K562 (cell line): ENCODE data around the gene CLEC4C. TPM values are rescaled to one million over a fixed set of nuclear protein-coding genes. Genes with fewer than 3 reads are reported as not detected.

ENCODE experiments used
- ATAC-seq: fragments of 200-7000 bp; cut with Tn5 transposase; 3 replicates; pipeline ENCODE4 v1.9.1; 2020; ENCODE audit warnings: moderate library complexity
- Bru-seq: library from RNA; stranded (reverse); fragments of 400-500 nt; gene quantifications from one replicate; lab custom pipeline; 2021; lab: Mats Ljungman, UMichigan
- BruChase-seq, 2 experiments: library from RNA; stranded (reverse); fragments of 400-500 nt; gene quantifications; one replicate each; lab custom pipeline; 2021; lab: Mats Ljungman, UMichigan
- BruUV-seq: library from RNA; stranded (reverse); fragments of 400-500 nt; replicated peaks from 2 replicates; lab custom pipeline; 2021; lab: Mats Ljungman, UMichigan
- CTCF ChIA-PET: fragments of 300-600 bp; formaldehyde crosslinking; extraction: SDS; loops from one replicate; lab custom pipeline; 2021; ENCODE audit warnings: low intra/inter-chr PET ratio; lab: Yijun Ruan, JAX
- POLR2A ChIA-PET: fragments of 300-600, 350-650 bp; sonication (Branson Sonifier 250); formaldehyde crosslinking; extraction: SDS; loops from one replicate; lab custom pipeline; 2021; ENCODE audit warnings: antibody characterized with exemption, inconsistent platforms; lab: Yijun Ruan, JAX
- DNase-seq, 4 experiments: peaks; one replicate each; pipeline versions ENCODE4 v3.0.0 to v3.0.0-alpha.2; 2011 to 2018; ENCODE audit warnings: low spot score in 3 of 4, mixed read lengths in 3 of 4; ENCODE audit errors: extremely low read depth in 1 of 4
- FAIRE-seq: peaks from 2 replicates; lab custom pipeline; 2011; peaks lifted over from hg19 to GRCh38; lab: Jason Lieb, UNC
- H2AFZ ChIP-seq: 2 replicates; pipeline ENCODE4 v1.6.0; 2011; ENCODE audit warnings: low read depth, low read length, control low read depth, inconsistent platforms
- H3K27ac ChIP-seq: fragments of 200-600 bp; 3 replicates; pipeline ENCODE4 v1.8.0; 2011; ENCODE audit warnings: low read depth, mild to moderate bottlenecking, control low read depth, inconsistent platforms, low read length, moderate library complexity, mixed read lengths; ENCODE audit errors: extremely low read depth
- H3K27me3 ChIP-seq, 2 experiments: fragments of 300-600 bp in 1 of 2; 2 replicates in 1 of 2; 3 replicates in 1 of 2; pipeline versions ENCODE4 v1.6.0 to v1.8.0; 2011; ENCODE audit warnings: inconsistent platforms in 2 of 2, low read length in 2 of 2, mild to moderate bottlenecking in 1 of 2, mixed read lengths in 1 of 2, moderate library complexity in 1 of 2; ENCODE audit not compliant: control insufficient read depth in 2 of 2, insufficient read depth in 2 of 2
- H3K36me3 ChIP-seq: fragments of 300-600 bp; 3 replicates; pipeline ENCODE4 v1.8.0; 2011; ENCODE audit warnings: mild to moderate bottlenecking, low read length, inconsistent platforms; ENCODE audit not compliant: control insufficient read depth, insufficient read depth
- H3K4me1 ChIP-seq, 2 experiments: fragments of 200-600 bp in 1 of 2; replicated peaks in 1 of 2; 2 replicates in 1 of 2; 3 replicates in 1 of 2; pipeline versions ENCODE4 v1.5.1 to v1.8.0; 2011; ENCODE audit warnings: inconsistent platforms in 2 of 2, low read length in 2 of 2, mild to moderate bottlenecking in 1 of 2, mixed read lengths in 1 of 2, moderate library complexity in 1 of 2; ENCODE audit not compliant: control insufficient read depth in 2 of 2, insufficient read depth in 2 of 2
- H3K4me2 ChIP-seq: 2 replicates; pipeline ENCODE4 v1.6.1; 2011; ENCODE audit warnings: low read length, control low read depth, inconsistent platforms, mixed read lengths; ENCODE audit not compliant: insufficient read depth
- H3K4me3 ChIP-seq: fragments of 200-600 bp; sonication (generic), shearing (Covaris generic); 2 replicates; pipeline ENCODE4 v1.5.1; 2016; ENCODE audit warnings: control low read depth, inconsistent platforms
- H3K79me2 ChIP-seq: fragments of 200-600 bp; 3 replicates; pipeline ENCODE4 v1.8.0; 2011; ENCODE audit warnings: low read length, inconsistent platforms; ENCODE audit not compliant: control insufficient read depth, insufficient read depth
- H3K9ac ChIP-seq, 2 experiments: 2 replicates each; pipeline versions ENCODE4 v1.6.0 to v1.6.1; 2011; ENCODE audit warnings: low read depth in 2 of 2, low read length in 2 of 2, control low read depth in 1 of 2, inconsistent platforms in 1 of 2, mild to moderate bottlenecking in 1 of 2, mixed read lengths in 1 of 2; ENCODE audit not compliant: insufficient read depth in 1 of 2
- H3K9me1 ChIP-seq: one replicate; pipeline ENCODE4 v1.6.0; 2011; ENCODE audit warnings: inconsistent platforms, mild to moderate bottlenecking, low read length, moderate library complexity; ENCODE audit not compliant: control insufficient read depth, insufficient read depth
- H3K9me3 ChIP-seq: replicated peaks from 2 replicates; pipeline ENCODE4 v1.5.1; 2011; ENCODE audit warnings: low read depth, low read length, inconsistent platforms; ENCODE audit not compliant: control insufficient read depth, insufficient read depth
- H4K20me1 ChIP-seq: replicated peaks from 2 replicates; pipeline ENCODE4 v1.6.1; 2011; ENCODE audit warnings: low read length, inconsistent platforms, mixed read lengths; ENCODE audit not compliant: control insufficient read depth, insufficient read depth
- ZNF436 ChIP-seq: fragments of 250-450, 450-650 bp; sonication (Bioruptor Pico); formaldehyde crosslinking; IDR thresholded peaks from 2 replicates; pipeline ENCODE4 v1.7.0; 2020; ENCODE audit warnings: mild to moderate bottlenecking
- WGBS: fragments of 100-300 bp; shearing (Covaris generic); methylation state at CpG from one replicate; pipeline ENCODE4 v1.1.6; 2016; ENCODE audit warnings: low coverage, mixed read lengths; ENCODE audit not compliant: insufficient coverage; ENCODE audit errors: missing lambda C conversion rate; 5-methylcytosine and 5-hydroxymethylcytosine counted together
- in situ Hi-C: fragments of 300-500 bp; cut with MboI; formaldehyde crosslinking; loops from 4 replicates; pipeline ENCODE4 v1.15.0; 2018; ENCODE audit warnings: inconsistent platforms, mixed read lengths
- intact Hi-C: fragments of 100-400 bp; cut with micrococcal nuclease; formaldehyde crosslinking; loops from 2 replicates; pipeline ENCODE4 v1.14.2; 2022
- long read RNA-seq, 3 experiments: library from polyadenylated mRNA in 2 of 3; library from RNA in 1 of 3; unstranded in 2 of 3; stranded (forward) in 1 of 3; transcript quantifications; one replicate each; pipeline ENCODE4 v2.0.0, GENCODE V29; 2019 to 2022
- polyA minus RNA-seq, 3 experiments: library from RNA; depleted of rRNA, polyadenylated mRNA; stranded (reverse); fragments of >200 nt; gene quantifications; 2 replicates each; pipeline ENCODE4 v1.2.3, GENCODE V29; 2011
- polyA plus RNA-seq, 8 experiments: library from polyadenylated mRNA; depleted of rRNA in 4 of 8; stranded (reverse) in 5 of 8; unstranded in 3 of 8; fragments of >200 nt; fragmentation: Nextera tagmentation in 2 of 8; fragmentation: Illumina TruSeq in 1 of 8; extraction: Ambion mirVana in 2 of 8; extraction: Trizol in 1 of 8; gene quantifications; 2 replicates each; pipeline versions ENCODE4 v1.2.1 to v1.2.3, GENCODE V29; 2011 to 2014; ENCODE audit warnings: inconsistent platforms in 1 of 8, missing spikeins in 1 of 8
- total RNA-seq, 7 experiments: library from RNA; depleted of rRNA in 6 of 7; stranded (reverse); fragments of >200 nt in 6 of 7; fragmentation: Illumina TruSeq in 2 of 7; extraction: Trizol in 2 of 7; gene quantifications; 2 replicates each; pipeline versions ENCODE4 v1.2.1 to v1.2.3, GENCODE V29; 2011 to 2021; ENCODE audit warnings: low replicate concordance in 1 of 7

The CLEC4C gene, protein sequence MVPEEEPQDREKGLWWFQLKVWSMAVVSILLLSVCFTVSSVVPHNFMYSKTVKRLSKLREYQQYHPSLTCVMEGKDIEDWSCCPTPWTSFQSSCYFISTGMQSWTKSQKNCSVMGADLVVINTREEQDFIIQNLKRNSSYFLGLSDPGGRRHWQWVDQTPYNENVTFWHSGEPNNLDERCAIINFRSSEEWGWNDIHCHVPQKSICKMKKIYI
- not detected in 2 replicates for total RNA-seq (2011; cell fraction: chromatin; rRNA removed; ENCODE audit: low replicate concordance)
- not detected in 2 replicates for total RNA-seq (2011; cell fraction: nucleolus; rRNA removed)
- not detected in 2 replicates for total RNA-seq (2011; cell fraction: nucleoplasm; rRNA removed)
- total RNA-seq (2014; rRNA removed) (not detected in 2 replicates), total RNA-seq (2014; rRNA removed; fragmentation: Illumina TruSeq; extraction: Trizol) (not detected in 2 replicates), total RNA-seq (2015; rRNA removed; fragmentation: Illumina TruSeq; extraction: Trizol) (not detected in 2 replicates), total RNA-seq (2021) (not detected in 2 replicates), polyA plus RNA-seq (2011; rRNA removed) (not detected in 2 replicates), polyA plus RNA-seq (2014; fragmentation: Illumina TruSeq; extraction: Trizol) (not detected in 2 replicates), polyA plus RNA-seq (2014; fragmentation: Nextera tagmentation; extraction: Ambion mirVana) (not detected), polyA plus RNA-seq (2014; rRNA removed) (not detected in 2 replicates), polyA minus RNA-seq (2011; rRNA and poly(A)+ RNA removed) (not detected in 2 replicates), Bru-seq, nascent RNA (percentile 5 among the genes with signal in this experiment), BruChase-seq, experiment 1, labeled RNA remaining after a 2-hour chase (not detected), BruChase-seq, experiment 2, labeled RNA remaining after a 6-hour chase (percentile 13 among the genes with signal in this experiment)
- not detected in 2 replicates for polyA plus RNA-seq (2011; cell fraction: cytosol; rRNA removed)
- polyA plus RNA-seq (2011; cell fraction: nucleus; rRNA removed): not detected in 2 replicates
- not detected in 2 replicates for polyA plus RNA-seq (2012)
- polyA minus RNA-seq (2011; cell fraction: cytosol; rRNA and poly(A)+ RNA removed): not detected in 2 replicates
- not detected in 2 replicates for polyA minus RNA-seq (2011; cell fraction: nucleus; rRNA and poly(A)+ RNA removed)
- long read RNA-seq, experiment 1: 0 reads
- long read RNA-seq, experiment 2: 0 reads
- long read RNA-seq, experiment 3: 0 reads

DNA sequence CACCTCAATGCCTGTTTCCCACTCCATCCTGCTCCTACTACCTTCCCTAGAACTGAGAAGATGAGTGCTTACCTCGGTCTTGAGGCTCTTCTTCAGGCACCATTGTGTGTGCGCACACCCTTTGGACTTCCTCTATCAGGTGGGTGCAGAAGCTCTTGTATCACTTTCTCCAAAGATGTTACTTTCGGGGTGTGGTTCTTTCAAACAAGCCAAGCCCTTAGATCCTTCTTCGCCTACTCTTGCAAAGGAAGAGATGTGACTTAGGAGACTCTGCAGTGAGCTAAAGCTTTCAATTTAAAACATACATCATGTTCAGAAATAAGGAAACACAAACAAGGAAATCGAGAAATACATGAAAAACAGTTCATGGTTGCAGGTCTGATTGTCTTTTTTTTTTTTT, at the start of gene CLEC4C:
Gene CLEC4C, minus strand, starts transcription at position 130 of the 400 bp plus-strand sequence. Its CDS starts 27 bp downstream, at position 103.
- POLR2A ChIA-PET: no interaction called here
- Histone ChIP-seq H3K9me3 (no peaks in the 10 kb centered on the region), H3K9ac (no peak within 1 kb of the TSS), H3K4me2 (no peak within 1 kb of the TSS), H3K27me3 (0 out of 5 replicates have a peak, but pooled peaks cover 0 to 4% of the 10 kb centered on the region in 2 experiments), H3K36me3 (no peaks in the 10 kb centered on the region), H4K20me1 (no peaks in the 10 kb centered on the region), H3K9me1 (no peaks in the 10 kb centered on the region), H3K27ac (no peak within 1 kb of the TSS), H3K4me1 (no peaks in the 10 kb centered on the region; a peak in 1 of 5 replicates), H3K4me3 (no peak within 1 kb of the TSS), H2AFZ (no peak within 1 kb of the TSS), H3K79me2 (no peaks in the 10 kb centered on the region)
- CTCF ChIA-PET: no interaction called here
- DNase-seq (no peak), FAIRE-seq (no peak), ATAC-seq (no peak)
- intact Hi-C loops: no loop called here
- no peak for TF ChIP-seq ZNF436
- BruUV-seq: no TSS peak
- in situ Hi-C loops: no loop called here
- WGBS: 14% methylated on average over 4 of the region's 5 CpGs
